IMR-90 (cell line): ENCODE data around the gene ADSS1. TPM values are rescaled to one million over a fixed set of nuclear protein-coding genes. Genes with fewer than 3 reads are reported as not detected.

Experiments used
- ATAC-seq: fragments of 200-7000 bp; cut with Tn5 transposase; 2 replicates; pipeline ENCODE4 v1.9.1; 2020; ENCODE audit warnings: low read depth, mild to moderate bottlenecking, moderate library complexity
- BruUV-seq: library from RNA; stranded (reverse); fragments of 400-500 nt; replicated peaks from 2 replicates; lab custom pipeline; 2021; lab: Mats Ljungman, UMichigan
- CTCF ChIA-PET: fragments of 300-600 bp; formaldehyde crosslinking; extraction: SDS; loops from one replicate; lab custom pipeline; 2021; ENCODE audit warnings: antibody characterized with exemption; lab: Yijun Ruan, JAX
- POLR2A ChIA-PET: fragments of 300-600 bp; sonication (Branson Sonifier 250); formaldehyde crosslinking; loops from one replicate; lab custom pipeline; 2022; ENCODE audit warnings: antibody characterized with exemption; ENCODE audit not compliant: unreplicated experiment; lab: Charles Lee
- DNase-seq: peaks from one replicate; pipeline ENCODE4 v3.0.0; 2013
- H2AFZ ChIP-seq: replicated peaks from 2 replicates; pipeline ENCODE3; 2013; ENCODE audit warnings: low read length, mild to moderate bottlenecking; ENCODE audit not compliant: poor library complexity
- H2AK5ac ChIP-seq: 2 replicates; pipeline ENCODE4 v1.6.1; 2013; ENCODE audit warnings: low read depth, low read length, inconsistent platforms
- H2AK9ac ChIP-seq: replicated peaks from 2 replicates; pipeline ENCODE3; 2013; ENCODE audit warnings: mild to moderate bottlenecking, low read depth, low read length, moderate library complexity; ENCODE audit not compliant: poor library complexity
- H2BK120ac ChIP-seq: 2 replicates; pipeline ENCODE4 v1.6.1; 2013; ENCODE audit warnings: low read depth, low read length, inconsistent platforms
- H2BK15ac ChIP-seq: 3 replicates; pipeline ENCODE4 v1.6.1; 2013; ENCODE audit warnings: low read depth, low read length, inconsistent platforms
- H2BK20ac ChIP-seq: 2 replicates; pipeline ENCODE4 v1.6.1; 2013; ENCODE audit warnings: low read depth, mild to moderate bottlenecking, inconsistent platforms, low read length, moderate library complexity
- H2BK5ac ChIP-seq: 2 replicates; pipeline ENCODE4 v1.6.1; 2013; ENCODE audit warnings: mild to moderate bottlenecking, low read depth, low read length, inconsistent platforms; ENCODE audit not compliant: poor library complexity, severe bottlenecking
- H3K14ac ChIP-seq: replicated peaks from 2 replicates; pipeline ENCODE4 v1.6.1; 2013; ENCODE audit warnings: low read depth, low read length, inconsistent platforms
- H3K18ac ChIP-seq: 2 replicates; pipeline ENCODE4 v1.6.1; 2013; ENCODE audit warnings: low read depth, low read length, control low read depth
- H3K23ac ChIP-seq: 2 replicates; pipeline ENCODE4 v1.6.1; 2013; ENCODE audit warnings: low read depth, low read length, inconsistent platforms
- H3K27ac ChIP-seq: 2 replicates; pipeline ENCODE4 v1.5.1; 2013; ENCODE audit warnings: mild to moderate bottlenecking, control low read depth, low read length; ENCODE audit not compliant: insufficient read depth
- H3K27me3 ChIP-seq: 2 replicates; pipeline ENCODE4 v1.6.1; 2013; ENCODE audit warnings: low read length; ENCODE audit not compliant: control insufficient read depth, insufficient read depth
- H3K36me3 ChIP-seq: 2 replicates; pipeline ENCODE4 v1.6.1; 2013; ENCODE audit warnings: low read length, mixed read lengths; ENCODE audit not compliant: control insufficient read depth, insufficient read depth
- H3K4ac ChIP-seq: 2 replicates; pipeline ENCODE4 v1.6.1; 2013; ENCODE audit warnings: low read depth, low read length, inconsistent platforms
- H3K4me1 ChIP-seq: 2 replicates; pipeline ENCODE4 v1.6.1; 2013; ENCODE audit warnings: low read length, mixed read lengths; ENCODE audit not compliant: control insufficient read depth, insufficient read depth
- H3K4me2 ChIP-seq: 2 replicates; pipeline ENCODE4 v1.6.1; 2013; ENCODE audit warnings: low read depth, mild to moderate bottlenecking, control low read depth, low read length, moderate library complexity
- H3K4me3 ChIP-seq: 2 replicates; pipeline ENCODE4 v1.5.1; 2013; ENCODE audit warnings: low read depth, mild to moderate bottlenecking, control low read depth, low read length, moderate library complexity; ENCODE audit not compliant: insufficient read depth
- H3K56ac ChIP-seq: 2 replicates; pipeline ENCODE4 v1.6.1; 2013; ENCODE audit warnings: low read length, inconsistent platforms; ENCODE audit not compliant: insufficient read depth; ENCODE audit errors: extremely low read depth
- H3K79me1 ChIP-seq, 2 experiments: 2 replicates each; pipeline ENCODE4 v1.6.1; 2013; ENCODE audit warnings: low read length in 2 of 2, inconsistent platforms in 1 of 2, low read depth in 1 of 2
- H3K9ac ChIP-seq: 2 replicates; pipeline ENCODE4 v1.6.1; 2013; ENCODE audit warnings: low read depth, low read length, control low read depth
- H3K9me1 ChIP-seq: 2 replicates; pipeline ENCODE4 v1.6.1; 2013; ENCODE audit warnings: low read length, inconsistent platforms; ENCODE audit not compliant: insufficient read depth
- H3K9me3 ChIP-seq: 2 replicates; pipeline ENCODE4 v1.6.1; 2013; ENCODE audit warnings: low read length; ENCODE audit not compliant: control insufficient read depth, insufficient read depth
- H4K20me1 ChIP-seq: 2 replicates; pipeline ENCODE4 v1.6.1; 2013; ENCODE audit warnings: low read length, inconsistent platforms; ENCODE audit not compliant: insufficient read depth
- H4K5ac ChIP-seq: 2 replicates; pipeline ENCODE4 v1.6.1; 2013; ENCODE audit warnings: mild to moderate bottlenecking, low read depth, low read length, control low read depth
- H4K8ac ChIP-seq, 2 experiments: 2 replicates each; pipeline ENCODE4 v1.6.1; 2013; ENCODE audit warnings: low read depth in 2 of 2, low read length in 2 of 2, control low read depth in 1 of 2, inconsistent platforms in 1 of 2
- H4K91ac ChIP-seq: 2 replicates; pipeline ENCODE4 v1.6.1; 2013; ENCODE audit warnings: low read depth, low read length, inconsistent platforms; ENCODE audit not compliant: insufficient read depth
- BHLHE40 ChIP-seq: fragments of 150-350 bp; IDR thresholded peaks from 2 replicates; pipeline ENCODE4 v1.6.1; 2016; ENCODE audit warnings: mild to moderate bottlenecking, low read depth, low read length
- CEBPB ChIP-seq: IDR thresholded peaks from 2 replicates; pipeline ENCODE4 v1.6.1; 2012; ENCODE audit warnings: low read depth, low read length, improper control_type of control experiment
- CHD1 ChIP-seq: IDR thresholded peaks from 2 replicates; pipeline ENCODE4 v1.6.1; 2012; ENCODE audit warnings: low read depth, low read length, improper control_type of control experiment
- CTCF ChIP-seq: conservative IDR thresholded peaks from 2 replicates; pipeline ENCODE4 v1.5.1; 2012; ENCODE audit warnings: mild to moderate bottlenecking, low read depth, low read length, improper control_type of control experiment
- FOS ChIP-seq: fragments of 150-350 bp; IDR thresholded peaks from 2 replicates; pipeline ENCODE4 v1.6.1; 2016; ENCODE audit warnings: low read depth, low read length
- MAFK ChIP-seq: IDR thresholded peaks from 2 replicates; pipeline ENCODE4 v1.6.1; 2012; ENCODE audit warnings: low read depth, low read length, improper control_type of control experiment
- MAZ ChIP-seq: IDR thresholded peaks from 2 replicates; pipeline ENCODE4 v1.6.1; 2012; ENCODE audit warnings: low read depth, mild to moderate bottlenecking, low read length, improper control_type of control experiment, moderate library complexity, borderline replicate concordance
- MXI1 ChIP-seq: IDR thresholded peaks from 2 replicates; pipeline ENCODE4 v1.6.1; 2012; ENCODE audit warnings: low read depth, mild to moderate bottlenecking, low read length, moderate library complexity, borderline replicate concordance
- NFE2L2 ChIP-seq: fragments of 150-350 bp; IDR thresholded peaks from 2 replicates; pipeline ENCODE4 v1.6.1; 2016; ENCODE audit warnings: low read depth, mild to moderate bottlenecking, low read length
- POLR2A ChIP-seq: IDR thresholded peaks from 2 replicates; pipeline ENCODE4 v1.6.1; 2012; ENCODE audit warnings: mild to moderate bottlenecking, low read depth, low read length
- RAD21 ChIP-seq: IDR thresholded peaks from 2 replicates; pipeline ENCODE4 v1.6.1; 2012; ENCODE audit warnings: low read length, improper control_type of control experiment
- RCOR1 ChIP-seq: IDR thresholded peaks from 2 replicates; pipeline ENCODE4 v1.6.1; 2012; ENCODE audit warnings: mild to moderate bottlenecking, low read length, improper control_type of control experiment; ENCODE audit not compliant: insufficient replicate concordance
- RFX5 ChIP-seq: IDR thresholded peaks from 2 replicates; pipeline ENCODE4 v1.8.0; 2012; ENCODE audit warnings: low read depth, mild to moderate bottlenecking, low read length, moderate library complexity
- SMC3 ChIP-seq: fragments of 150-350 bp; IDR thresholded peaks from 2 replicates; pipeline ENCODE4 v1.6.1; 2016; ENCODE audit warnings: low read depth, mild to moderate bottlenecking, antibody characterized with exemption, low read length, moderate library complexity
- USF2 ChIP-seq: fragments of 150-350 bp; IDR thresholded peaks from 2 replicates; pipeline ENCODE4 v1.6.1; 2017; ENCODE audit warnings: mild to moderate bottlenecking, antibody characterized with exemption, low read length, low read depth
- WGBS, 2 experiments: methylation state at CpG; one replicate each; pipeline versions ENCODE4 v1.1.5 to v1.1.7; 2013; ENCODE audit warnings: missing lambda C conversion rate in 2 of 2; ENCODE audit not compliant: insufficient read length in 1 of 2; ENCODE audit errors: extremely low coverage in 2 of 2; 5-methylcytosine and 5-hydroxymethylcytosine counted together
- dilution Hi-C: fragments of 300-500 bp; cut with HindIII; formaldehyde crosslinking; loops from one replicate; pipeline ENCODE4 v1.14.3; 2018; ENCODE audit warnings: low sequenced_read_pairs; ENCODE audit not compliant: unreplicated experiment
- in situ Hi-C: fragments of 300-500 bp; cut with MboI; formaldehyde crosslinking; loops from 3 replicates; pipeline ENCODE4 v1.14.3; 2019; ENCODE audit warnings: low sequenced_read_pairs, inconsistent platforms, mixed read lengths
- intact Hi-C: fragments of 100-400 bp; cut with micrococcal nuclease; formaldehyde crosslinking; loops from 2 replicates; pipeline ENCODE4 v1.10.0; 2022
- polyA plus RNA-seq, 3 experiments: library from polyadenylated mRNA; depleted of rRNA; stranded (reverse); fragments of >200 nt; gene quantifications; 2 replicates each; pipeline ENCODE4 v1.2.3, GENCODE V29; 2012; ENCODE audit warnings: low replicate concordance in 1 of 3
- total RNA-seq: library from RNA; depleted of rRNA; stranded (reverse); fragments of >200 nt; gene quantifications from 2 replicates; pipeline ENCODE4 v1.2.3, GENCODE V29; 2012
- TF ChIP-seq, protein P1 (sequence below): fragments of 150-350 bp; IDR thresholded peaks from 2 replicates; pipeline ENCODE4 v1.6.1; 2016; ENCODE audit warnings: low read depth, mild to moderate bottlenecking, low read length, moderate library complexity, borderline replicate concordance

Gene ADSS1
- total and polyA plus RNA-seq, 2 of the 4 experiments (the other 2 are of a cell fraction), result 1.8 to 5.2 TPM

DNA sequence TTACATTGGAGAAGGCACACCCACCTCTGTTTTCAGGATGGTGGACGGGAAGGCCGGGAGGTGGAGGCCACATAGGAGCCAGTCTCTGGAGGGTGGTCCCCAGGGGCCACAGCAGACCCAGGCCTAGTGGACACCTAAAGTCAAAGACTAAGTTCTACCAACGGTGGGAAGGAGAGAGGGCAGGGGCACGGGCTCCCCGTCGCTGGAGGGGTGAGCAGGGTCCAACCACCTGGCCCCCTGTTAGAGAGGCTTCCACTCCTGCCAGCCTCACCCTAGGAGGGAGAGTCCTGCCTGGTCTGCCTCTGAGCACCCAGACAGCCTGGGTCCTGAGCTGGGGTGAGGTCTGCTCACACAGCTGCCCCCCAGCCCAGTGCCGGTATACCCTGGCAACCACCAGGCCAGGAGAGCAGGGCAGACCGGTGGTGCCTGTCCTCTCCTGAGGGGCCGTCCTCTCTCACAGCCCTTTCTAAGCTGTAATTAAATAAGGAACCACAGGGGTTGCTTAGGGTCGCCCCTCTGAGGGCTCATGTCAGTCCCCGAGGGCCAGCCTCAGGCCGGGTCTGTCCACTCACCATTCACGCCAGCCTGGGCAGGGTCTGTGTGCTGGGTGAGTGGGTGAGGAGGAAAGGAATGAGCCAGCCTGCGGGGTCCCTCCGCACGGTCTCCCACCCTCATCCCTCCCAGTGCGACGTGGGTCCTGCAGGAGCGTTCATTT lies 32.3 kb upstream of the ADSS1 start:
- Histone ChIP-seq H3K4me1 (peaks cover 43% of the 10 kb centered on the region), H3K9ac (no peak overlapping the region), H3K23ac (no peak overlapping the region), H4K5ac (no peak overlapping the region), H2BK15ac (no peak overlapping the region), H3K18ac (no peak overlapping the region), H4K8ac (no peak overlapping the region), H3K4me2 (peak overlapping the region; percentile 87), H3K36me3 (peaks cover 26% of the 10 kb centered on the region), H3K9me3 (no peaks in the 10 kb centered on the region), H3K4ac (no peak overlapping the region), H2AK9ac (peak overlapping the region; percentile 21), H3K56ac (no peak overlapping the region), H3K27me3 (no peaks in the 10 kb centered on the region), H3K4me3 (no peak overlapping the region), H4K20me1 (peaks cover 67% of the 10 kb centered on the region), H3K27ac (no peak overlapping the region), H2BK120ac (no peak overlapping the region), H4K91ac (no peak overlapping the region), H3K79me1 (peaks cover 0 to 52% of the 10 kb centered on the region in 2 experiments; a peak in 3 of 4 replicates), H2AK5ac (no peak overlapping the region), H2BK5ac (no peak overlapping the region), H2BK20ac (no peak overlapping the region), H2AFZ (no peak overlapping the region), H3K14ac (no peak overlapping the region), H3K9me1 (peaks cover 5% of the 10 kb centered on the region; the same call in 1 of the 2 replicates)
- intact Hi-C loops (no loop called here), in situ Hi-C loops (no loop called here), dilution Hi-C loops (no loop called here)
- DNase-seq (no peak), ATAC-seq (no peak)
- no CpG with 5 or more reads among the region's 19 CpGs for WGBS, 2 experiments
- TF ChIP-seq USF2, result no peak
- no peak for TF ChIP-seq RFX5
- TF ChIP-seq, protein P1, sequence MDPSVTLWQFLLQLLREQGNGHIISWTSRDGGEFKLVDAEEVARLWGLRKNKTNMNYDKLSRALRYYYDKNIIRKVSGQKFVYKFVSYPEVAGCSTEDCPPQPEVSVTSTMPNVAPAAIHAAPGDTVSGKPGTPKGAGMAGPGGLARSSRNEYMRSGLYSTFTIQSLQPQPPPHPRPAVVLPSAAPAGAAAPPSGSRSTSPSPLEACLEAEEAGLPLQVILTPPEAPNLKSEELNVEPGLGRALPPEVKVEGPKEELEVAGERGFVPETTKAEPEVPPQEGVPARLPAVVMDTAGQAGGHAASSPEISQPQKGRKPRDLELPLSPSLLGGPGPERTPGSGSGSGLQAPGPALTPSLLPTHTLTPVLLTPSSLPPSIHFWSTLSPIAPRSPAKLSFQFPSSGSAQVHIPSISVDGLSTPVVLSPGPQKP, result no peak
- TF ChIP-seq NFE2L2, result no peak
- no peak for TF ChIP-seq POLR2A
- TF ChIP-seq MAZ, result no peak
- TF ChIP-seq FOS, result no peak
- TF ChIP-seq BHLHE40, result no peak
- TF ChIP-seq MXI1, result no peak
- no peak for TF ChIP-seq RAD21
- no peak for TF ChIP-seq MAFK
- TF ChIP-seq RCOR1, result no peak
- TF ChIP-seq CTCF, result no peak
- TF ChIP-seq SMC3, result no peak
- TF ChIP-seq CEBPB, result no peak
- TF ChIP-seq CHD1, result no peak
- POLR2A ChIA-PET, result no interaction called here
- no TSS peak for BruUV-seq
- CTCF ChIA-PET, result no interaction called here
